CD4-positive, alpha-beta T cell (primary cell): ENCODE data around the gene DSE. TPM values are rescaled to one million over a fixed set of nuclear protein-coding genes. Genes with fewer than 3 reads are reported as not detected.

Source experiments
- ATAC-seq: fragments of 200-7000 bp; cut with Tn5 transposase; one replicate; pipeline ENCODE4 v1.10.0; 2022; ENCODE audit warnings: mild to moderate bottlenecking; ENCODE audit not compliant: poor library complexity
- CTCF ChIA-PET: fragments of 350-600 bp; sonication (Branson Sonifier 250); formaldehyde crosslinking; loops from one replicate; lab custom pipeline; 2021; ENCODE audit warnings: antibody characterized with exemption, inconsistent platforms; lab: Charles Lee
- POLR2A ChIA-PET: fragments of 350-600 bp; sonication (Branson Sonifier 250); formaldehyde crosslinking; loops from one replicate; lab custom pipeline; 2021; ENCODE audit warnings: antibody characterized with exemption, inconsistent platforms; lab: Charles Lee
- DNase-seq, 14 experiments: peaks; one replicate each; pipeline ENCODE4 v3.0.0-alpha.2; 2013 to 2020; ENCODE audit warnings: mixed read lengths in 2 of 14
- H3K27ac ChIP-seq, 2 donors: one replicate each; pipeline versions ENCODE4 v1.5.1 to v1.7.0; 2013; ENCODE audit warnings: low read length in 2 of 2, low read depth in 1 of 2, mild to moderate bottlenecking in 1 of 2
- H3K27me3 ChIP-seq, 2 experiments: 1 replicate in 1 of 2; 2 replicates in 1 of 2; pipeline versions ENCODE4 v1.6.1 to v1.7.0; 2013; ENCODE audit warnings: low read length in 2 of 2, control low read depth in 1 of 2, mild to moderate bottlenecking in 1 of 2, moderate library complexity in 1 of 2; ENCODE audit not compliant: insufficient read depth in 2 of 2, control insufficient read depth in 1 of 2
- H3K36me3 ChIP-seq: one replicate; pipeline ENCODE4 v1.6.1; 2013; ENCODE audit warnings: low read length, control low read depth; ENCODE audit not compliant: insufficient read depth
- H3K4me1 ChIP-seq: one replicate; pipeline ENCODE4 v1.6.1; 2013; ENCODE audit warnings: low read length, control low read depth; ENCODE audit not compliant: insufficient read depth
- H3K4me3 ChIP-seq: one replicate; pipeline ENCODE4 v1.5.1; 2013; ENCODE audit warnings: mild to moderate bottlenecking, low read length, moderate library complexity
- H3K9me3 ChIP-seq, 2 experiments: 1 replicate in 1 of 2; 2 replicates in 1 of 2; pipeline versions ENCODE4 v1.6.1 to v1.7.0; 2013; ENCODE audit warnings: low read length in 2 of 2, mild to moderate bottlenecking in 2 of 2, control low read depth in 1 of 2, moderate library complexity in 1 of 2; ENCODE audit not compliant: control insufficient read depth in 1 of 2, insufficient read depth in 1 of 2
- H3K27ac Mint-ChIP-seq: one replicate; pipeline ENCODE4 v1.8.0; 2020; ENCODE audit warnings: mixed read lengths
- H3K27me3 Mint-ChIP-seq: one replicate; pipeline ENCODE4 v1.8.0; 2021; ENCODE audit warnings: mixed read lengths
- H3K36me3 Mint-ChIP-seq: one replicate; pipeline ENCODE4 v1.8.0; 2021; ENCODE audit warnings: low read depth, mixed read lengths
- H3K4me1 Mint-ChIP-seq: one replicate; pipeline ENCODE4 v1.8.0; 2021; ENCODE audit warnings: low read depth, mixed read lengths
- H3K4me3 Mint-ChIP-seq: one replicate; pipeline ENCODE4 v1.8.0; 2020; ENCODE audit warnings: mild to moderate bottlenecking, mixed read lengths
- H3K9me3 Mint-ChIP-seq: one replicate; pipeline ENCODE4 v1.8.0; 2020; ENCODE audit warnings: mixed read lengths
- CTCF ChIP-seq: fragments of 200-600 bp; IDR thresholded peaks from one replicate; pipeline ENCODE4 v1.8.0; 2022; ENCODE audit warnings: antibody characterized with exemption, mild to moderate bottlenecking
- intact Hi-C, 2 experiments: fragments of 100-400 bp; cut with DNase I in 1 of 2; cut with micrococcal nuclease in 1 of 2; formaldehyde crosslinking; loops; one replicate each; pipeline versions ENCODE4 v1.15.1 to v1.9.0; 2023 to 2025; cut with DNase I, micrococcal nuclease
- total RNA-seq, 174 experiments: library from RNA in 2 of 174; stranded (reverse) in 2 of 174; gene quantifications; one replicate each; pipeline ENCODE4 v1.2.3 and lab custom pipeline; 2021 to 2026

DSE gene
- total RNA-seq, 2 experiments from 2014 or later = 7.5 to 8.0 TPM

DNA sequence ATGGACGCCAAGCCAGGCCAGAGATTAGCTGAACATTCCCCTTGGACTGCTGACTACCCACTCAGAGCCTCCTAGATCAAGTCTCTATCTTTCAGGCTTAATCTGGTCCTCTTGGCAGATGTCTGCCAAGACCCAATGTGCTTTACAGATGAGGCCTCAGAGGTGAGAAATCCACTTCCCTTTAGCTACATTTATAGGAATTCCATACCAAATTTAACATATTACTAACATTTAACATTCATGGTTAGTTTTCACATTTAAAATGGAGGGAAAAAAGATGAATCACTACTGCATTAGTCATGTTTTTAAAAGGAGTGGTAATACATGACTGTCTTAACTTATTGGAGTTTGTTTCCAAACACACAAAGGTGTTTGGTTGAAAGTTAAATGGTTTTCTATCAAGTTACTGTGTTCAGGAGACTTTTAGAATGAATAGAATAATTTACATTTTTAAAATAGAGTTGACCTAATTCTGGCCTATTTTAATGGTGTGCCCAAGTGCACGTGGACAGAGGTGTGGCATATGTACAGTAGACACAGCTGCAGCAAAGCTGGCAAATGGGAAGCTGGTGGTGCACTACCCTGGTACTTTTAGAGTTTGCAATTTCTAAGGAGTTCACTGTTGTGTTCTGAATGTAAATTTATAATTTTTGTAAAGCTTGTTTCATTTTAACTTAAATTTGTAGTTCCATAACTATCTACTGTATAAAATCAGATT is 48.5 kb downstream of the DSE start:
- ChIA-PET CTCF (interaction anchor here (0.7 to 1.3 kb wide), 3 partner anchors 8 to 132 kb away, joined by 3 read pairs; no protein-coding TSS in a partner anchor), POLR2A (interaction anchor here (0.6 kb wide), 1 partner anchor 44 kb away, joined by 3 read pairs; no protein-coding TSS in a partner anchor)
- Mint-ChIP-seq H3K27ac (no peak overlapping the region), H3K36me3 (no peaks in the 10 kb centered on the region), H3K4me1 (no peaks in the 10 kb centered on the region), H3K27me3 (no peaks in the 10 kb centered on the region), H3K9me3 (no peaks in the 10 kb centered on the region), H3K4me3 (no peak overlapping the region)
- H3K36me3 ChIP-seq = no peaks in the 10 kb centered on the region
- no peaks in the 10 kb centered on the region for H3K4me1 ChIP-seq
- no peak for ATAC-seq
- no peaks in the 10 kb centered on the region for H3K27me3 ChIP-seq
- TF ChIP-seq CTCF = no peak
- DNase-seq = no peak
- H3K27ac ChIP-seq = no peak overlapping the region
- no peaks in the 10 kb centered on the region for H3K9me3 ChIP-seq
- intact Hi-C loops = no loop called here
- no peak overlapping the region for H3K4me3 ChIP-seq

DNA sequence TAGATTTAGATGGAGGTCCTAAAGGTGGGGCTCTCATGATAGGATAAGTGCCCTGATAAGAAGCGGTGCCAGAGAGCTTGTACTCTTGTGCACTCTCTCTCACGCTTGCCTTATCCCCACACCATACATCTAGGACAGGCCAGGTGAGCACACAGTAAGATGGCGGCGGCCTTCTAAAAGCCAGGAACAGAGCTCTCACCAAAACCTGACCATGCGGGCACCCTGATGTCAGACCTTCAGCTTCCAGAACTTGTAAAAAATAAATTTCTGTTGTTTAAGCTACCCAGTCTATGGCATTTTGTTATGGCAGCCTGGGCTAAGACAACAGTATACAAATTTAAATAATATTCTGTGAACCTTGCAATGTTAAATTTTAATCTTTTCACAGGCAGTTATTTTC is 49.6 kb downstream of the DSE start:
- Histone ChIP-seq H3K4me1 (no peaks in the 10 kb centered on the region), H3K9me3 (no peaks in the 10 kb centered on the region), H3K36me3 (no peaks in the 10 kb centered on the region), H3K4me3 (no peak overlapping the region), H3K27me3 (no peaks in the 10 kb centered on the region), H3K27ac (no peak overlapping the region)
- H3K4me3 Mint-ChIP-seq = no peak overlapping the region
- H3K9me3 Mint-ChIP-seq = no peaks in the 10 kb centered on the region
- intact Hi-C loops = no loop called here
- DNase-seq (no peak), ATAC-seq (no peak)
- no peak for TF ChIP-seq CTCF
- no peaks in the 10 kb centered on the region for H3K27me3 Mint-ChIP-seq
- CTCF ChIA-PET = interaction anchor here (0.7 to 2.4 kb wide), 2 partner anchors 9 to 133 kb away, joined by 3 to 5 read pairs; no protein-coding TSS in a partner anchor
- H3K36me3 Mint-ChIP-seq = no peaks in the 10 kb centered on the region
- H3K4me1 Mint-ChIP-seq = no peaks in the 10 kb centered on the region
- H3K27ac Mint-ChIP-seq = no peak overlapping the region
- POLR2A ChIA-PET = no interaction called here

GRCh38 chr6:116422238-116422637 is 51.5 kb downstream of the DSE start:
- Mint-ChIP-seq H3K4me3 (no peak overlapping the region), H3K36me3 (no peaks in the 10 kb centered on the region), H3K4me1 (no peaks in the 10 kb centered on the region), H3K27ac (no peak overlapping the region), H3K27me3 (no peaks in the 10 kb centered on the region), H3K9me3 (no peaks in the 10 kb centered on the region)
- no peak for DNase-seq
- Histone ChIP-seq H3K27ac (no peak overlapping the region), H3K27me3 (no peaks in the 10 kb centered on the region), H3K36me3 (no peaks in the 10 kb centered on the region), H3K9me3 (no peaks in the 10 kb centered on the region), H3K4me3 (no peak overlapping the region), H3K4me1 (no peaks in the 10 kb centered on the region)
- intact Hi-C loops = no loop called here
- CTCF ChIA-PET = interaction anchor here (1.1 to 2.4 kb wide), 2 partner anchors 11 to 134 kb away, joined by 4 to 5 read pairs; no protein-coding TSS in a partner anchor
- POLR2A ChIA-PET = no interaction called here
- TF ChIP-seq CTCF = no peak
- ATAC-seq = no peak
